Activated CD8-positive, alpha-beta T cell treated with anti-CD3 and anti-CD28 coated beads, Interleukin-2, amount 10 ng/mL, durations not matched to agents 7 days and 5 days (primary cell): ENCODE results near the gene SCYL1. TPM values are rescaled to one million over a fixed set of nuclear protein-coding genes. Genes with fewer than 3 reads are reported as not detected.

ENCODE experiments used
- ATAC-seq: fragments of 150-1000 bp; cut with Tn5 transposase; one replicate; pipeline ENCODE4 v1.10.0; 2021; ENCODE audit warnings: moderate library complexity
- CTCF ChIA-PET: fragments of 350-600 bp; sonication (Branson Sonifier 250); formaldehyde crosslinking; loops from one replicate; lab custom pipeline; 2021; ENCODE audit warnings: antibody characterized with exemption; lab: Charles Lee
- POLR2A ChIA-PET: fragments of 350-600 bp; sonication (Branson Sonifier 250); formaldehyde crosslinking; loops from one replicate; lab custom pipeline; 2021; ENCODE audit warnings: antibody characterized with exemption; lab: Charles Lee
- DNase-seq: peaks from one replicate; pipeline ENCODE4 v3.0.0-alpha.2; 2020
- H3K27ac Mint-ChIP-seq: one replicate; pipeline ENCODE4 v1.8.0; 2021; ENCODE audit warnings: mild to moderate bottlenecking, mixed read lengths
- H3K27me3 Mint-ChIP-seq: one replicate; pipeline ENCODE4 v1.8.0; 2021; ENCODE audit warnings: low read depth, mixed read lengths
- H3K36me3 Mint-ChIP-seq: one replicate; pipeline ENCODE4 v1.8.0; 2021; ENCODE audit warnings: low read depth, mixed read lengths
- H3K4me1 Mint-ChIP-seq: one replicate; pipeline ENCODE4 v1.8.0; 2021; ENCODE audit warnings: low read depth, mixed read lengths
- H3K4me3 Mint-ChIP-seq: one replicate; pipeline ENCODE4 v1.8.0; 2021; ENCODE audit warnings: mild to moderate bottlenecking, mixed read lengths
- H3K9me3 Mint-ChIP-seq: one replicate; pipeline ENCODE4 v1.8.0; 2022; ENCODE audit warnings: mixed read lengths; ENCODE audit not compliant: insufficient read depth
- total RNA-seq, 2 experiments: library from RNA; stranded (reverse); gene quantifications; one replicate each; pipeline ENCODE4 v1.2.3, GENCODE V29; 2021

SCYL1 gene
- total RNA-seq, 2 experiments from 2014 or later = 68.0 to 69.5 TPM

DNA sequence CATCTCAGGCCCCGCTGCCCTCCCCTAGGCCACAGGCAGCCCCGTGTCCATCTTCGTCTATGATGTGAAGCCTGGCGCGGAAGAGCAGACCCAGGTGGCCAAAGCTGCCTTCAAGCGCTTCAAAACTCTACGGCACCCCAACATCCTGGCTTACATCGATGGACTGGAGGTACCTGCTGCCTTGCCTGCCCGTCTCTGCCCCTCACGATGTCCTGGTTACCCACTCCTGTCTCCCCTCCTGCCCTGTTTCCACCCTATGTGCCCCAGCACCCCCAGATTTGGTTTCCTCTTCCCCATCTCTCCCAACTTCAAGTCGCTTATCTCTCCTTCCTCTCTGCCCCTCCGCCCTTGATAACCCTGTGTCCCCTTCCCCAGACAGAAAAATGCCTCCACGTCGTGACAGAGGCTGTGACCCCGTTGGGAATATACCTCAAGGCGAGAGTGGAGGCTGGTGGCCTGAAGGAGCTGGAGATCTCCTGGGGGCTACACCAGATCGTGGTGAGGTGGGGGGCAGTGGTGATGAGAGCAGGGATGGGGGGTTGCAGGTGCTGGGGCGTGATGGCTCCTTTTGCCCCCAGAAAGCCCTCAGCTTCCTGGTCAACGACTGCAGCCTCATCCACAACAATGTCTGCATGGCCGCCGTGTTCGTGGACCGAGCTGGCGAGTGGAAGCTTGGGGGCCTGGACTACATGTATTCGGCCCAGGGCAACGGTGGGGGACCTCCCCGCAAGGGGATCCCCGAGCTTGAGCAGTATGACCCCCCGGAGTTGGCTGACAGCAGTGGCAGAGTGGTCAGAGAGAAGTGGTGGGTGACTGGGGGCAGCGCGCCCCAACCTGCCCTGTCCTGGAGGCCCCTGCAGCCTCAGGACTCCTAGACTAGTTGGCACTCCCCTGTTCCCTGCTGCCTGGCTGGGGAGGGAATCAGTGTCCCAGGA is 930 bp downstream of the SCYL1 start:
- Mint-ChIP-seq H3K27ac (peak overlapping the region; percentile 85), H3K36me3 (peaks cover 28% of the 10 kb centered on the region), H3K27me3 (no peaks in the 10 kb centered on the region), H3K4me1 (peaks cover 68% of the 10 kb centered on the region), H3K9me3 (no peaks in the 10 kb centered on the region), H3K4me3 (peak overlapping the region; percentile 83)
- POLR2A ChIA-PET = interaction anchor here (0.6 to 2.8 kb wide), 15 partner anchors 11 to 1925 kb away, joined by 3 to 25 read pairs (median 4); partner anchors contain the start of gene MALAT1
- ATAC-seq = no peak
- CTCF ChIA-PET = interaction anchor here (0.9 to 5.9 kb wide), 8 partner anchors 15 to 109 kb away, joined by 3 to 41 read pairs (median 7); partner anchors contain the start of gene FAM89B
- DNase-seq = peak; percentile 40

GRCh38 chr11:65526744-65527143 is 1.9 kb downstream of the SCYL1 start:
- Mint-ChIP-seq H3K36me3 (peaks cover 37% of the 10 kb centered on the region), H3K4me1 (peaks cover 70% of the 10 kb centered on the region), H3K9me3 (no peaks in the 10 kb centered on the region), H3K27me3 (no peaks in the 10 kb centered on the region), H3K27ac (no peak overlapping the region), H3K4me3 (peak overlapping the region; percentile 83)
- ChIA-PET CTCF (interaction anchor here (0.6 to 5.9 kb wide), 5 partner anchors 14 to 89 kb away, joined by 3 to 41 read pairs (median 3); partner anchors contain the start of gene PCNX3), POLR2A (interaction anchor here (0.6 to 2.8 kb wide), 3 partner anchors 10 to 162 kb away, joined by 4 to 25 read pairs (median 12); no protein-coding TSS in a partner anchor)
- DNase-seq (no peak), ATAC-seq (no peak)

DNA sequence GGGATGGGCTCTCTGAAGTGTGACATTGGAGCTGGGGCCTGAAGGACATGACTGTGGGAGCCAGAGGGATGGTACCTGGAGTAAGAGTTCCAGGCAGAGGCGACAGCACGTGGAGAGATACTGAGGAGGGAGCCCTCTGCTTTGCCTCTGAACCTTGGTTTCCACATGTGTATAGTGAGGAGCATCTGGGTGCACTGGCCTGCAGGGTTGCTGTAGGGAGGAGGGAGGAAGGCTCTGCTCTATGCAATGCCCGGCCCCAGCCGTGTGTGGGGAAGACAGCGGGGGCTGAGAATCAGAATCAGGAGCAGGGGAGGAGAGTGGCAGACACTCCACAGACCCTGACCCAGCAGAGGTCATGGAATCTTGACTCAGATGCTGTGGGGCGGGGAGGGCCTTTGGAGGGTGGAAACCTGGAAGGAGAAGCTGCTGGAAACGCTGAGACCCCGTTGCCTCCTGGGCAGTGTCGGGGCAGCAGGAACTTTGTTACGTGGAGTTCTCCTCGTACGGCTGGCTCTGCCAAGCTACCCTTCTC is 4.0 kb downstream of the SCYL1 start:
- H3K4me1 Mint-ChIP-seq = peaks cover 51% of the 10 kb centered on the region
- POLR2A ChIA-PET = interaction anchor here (0.6 to 1.5 kb wide), 4 partner anchors 8 to 30 kb away, joined by 3 to 6 read pairs (median 4); partner anchors contain the start of genes LTBP3 and MALAT1

DNA sequence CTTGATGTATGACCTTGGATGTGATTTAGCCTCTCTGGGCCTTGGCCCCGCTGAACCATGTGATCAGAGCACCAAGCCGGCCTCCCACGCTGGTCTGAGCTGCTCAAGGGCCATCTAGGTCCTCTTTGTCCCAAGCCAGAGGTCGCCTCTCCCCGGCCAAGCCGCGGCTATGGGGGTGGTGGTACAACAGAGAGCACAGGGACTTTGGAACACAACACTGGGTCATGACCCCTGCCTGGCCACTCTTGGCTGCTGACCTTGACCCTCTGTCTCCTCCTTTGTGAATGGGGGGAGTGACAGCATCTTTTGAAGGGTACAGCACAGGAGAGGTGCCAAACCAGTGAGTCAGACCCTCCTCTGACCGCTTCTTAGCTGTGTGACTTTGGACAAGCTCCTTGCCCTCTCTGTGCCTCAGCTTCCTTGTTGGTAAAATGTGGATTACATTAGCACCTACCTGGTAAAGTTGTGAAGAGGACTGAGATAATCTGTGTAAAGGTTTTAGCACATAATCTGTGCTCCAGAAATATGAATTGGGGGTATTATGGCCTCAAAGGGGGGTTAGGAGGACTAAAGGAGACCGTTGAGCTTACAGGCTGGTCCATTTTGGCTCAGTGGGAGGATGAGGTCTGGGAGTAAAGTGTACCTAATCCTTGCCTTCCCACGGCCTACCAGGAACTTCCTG is 4.7 kb downstream of the SCYL1 start:
- ChIA-PET POLR2A (interaction anchor here (0.6 to 1.5 kb wide), 7 partner anchors 11 to 109 kb away, joined by 3 to 7 read pairs (median 6); partner anchors contain the start of genes LTBP3 and MALAT1), CTCF (interaction anchor here (1.0 to 5.9 kb wide), 6 partner anchors 11 to 102 kb away, joined by 3 to 41 read pairs (median 4); partner anchors contain the start of gene ZNRD2)
- ATAC-seq (no peak), DNase-seq (no peak)
- Mint-ChIP-seq H3K4me3 (no peak overlapping the region), H3K4me1 (peaks cover 46% of the 10 kb centered on the region), H3K27ac (peak overlapping the region; percentile 84), H3K27me3 (no peaks in the 10 kb centered on the region), H3K36me3 (peaks cover 44% of the 10 kb centered on the region), H3K9me3 (no peaks in the 10 kb centered on the region)

More for the DNA sequence above, 4.0 kb downstream of the SCYL1 start:
- Mint-ChIP-seq H3K9me3 (no peaks in the 10 kb centered on the region), H3K36me3 (peaks cover 45% of the 10 kb centered on the region), H3K4me3 (no peak overlapping the region), H3K27ac (peak overlapping the region; percentile 77), H3K27me3 (no peaks in the 10 kb centered on the region)
- CTCF ChIA-PET = interaction anchor here (1.2 to 5.9 kb wide), 5 partner anchors 12 to 102 kb away, joined by 3 to 41 read pairs (median 4); partner anchors contain the start of gene ZNRD2
- DNase-seq (no peak), ATAC-seq (no peak)

DNA sequence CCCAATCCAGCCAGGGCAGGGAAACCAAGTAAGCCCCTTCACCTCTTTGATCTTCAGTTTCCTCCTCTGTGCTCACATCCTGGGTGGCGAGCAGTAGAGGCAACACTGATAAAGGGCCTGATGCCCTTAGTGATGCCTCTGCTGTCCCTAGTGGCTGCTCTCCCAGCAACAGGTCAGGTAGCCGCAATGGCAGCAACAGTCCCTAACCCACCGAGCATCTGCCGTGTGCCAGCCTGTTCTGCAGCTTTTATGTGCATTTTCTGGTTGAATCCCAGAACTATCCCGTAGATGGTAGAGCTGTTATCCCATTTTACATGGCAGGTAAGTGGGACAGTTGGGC is 5.2 kb downstream of the SCYL1 start:
- Mint-ChIP-seq H3K27ac (peak overlapping the region; percentile 84), H3K36me3 (peaks cover 47% of the 10 kb centered on the region), H3K27me3 (no peaks in the 10 kb centered on the region), H3K4me3 (no peak overlapping the region), H3K4me1 (peaks cover 46% of the 10 kb centered on the region), H3K9me3 (no peaks in the 10 kb centered on the region)
- POLR2A ChIA-PET = interaction anchor here (0.9 to 1.5 kb wide), 7 partner anchors 10 to 109 kb away, joined by 3 to 7 read pairs (median 6); partner anchors contain the start of gene MALAT1
- CTCF ChIA-PET = interaction anchor here (1.0 to 5.9 kb wide), 6 partner anchors 11 to 113 kb away, joined by 3 to 41 read pairs (median 4); partner anchors contain the start of gene ZNRD2
- peak; percentile 83 for ATAC-seq
- DNase-seq = peak; percentile 70

DNA sequence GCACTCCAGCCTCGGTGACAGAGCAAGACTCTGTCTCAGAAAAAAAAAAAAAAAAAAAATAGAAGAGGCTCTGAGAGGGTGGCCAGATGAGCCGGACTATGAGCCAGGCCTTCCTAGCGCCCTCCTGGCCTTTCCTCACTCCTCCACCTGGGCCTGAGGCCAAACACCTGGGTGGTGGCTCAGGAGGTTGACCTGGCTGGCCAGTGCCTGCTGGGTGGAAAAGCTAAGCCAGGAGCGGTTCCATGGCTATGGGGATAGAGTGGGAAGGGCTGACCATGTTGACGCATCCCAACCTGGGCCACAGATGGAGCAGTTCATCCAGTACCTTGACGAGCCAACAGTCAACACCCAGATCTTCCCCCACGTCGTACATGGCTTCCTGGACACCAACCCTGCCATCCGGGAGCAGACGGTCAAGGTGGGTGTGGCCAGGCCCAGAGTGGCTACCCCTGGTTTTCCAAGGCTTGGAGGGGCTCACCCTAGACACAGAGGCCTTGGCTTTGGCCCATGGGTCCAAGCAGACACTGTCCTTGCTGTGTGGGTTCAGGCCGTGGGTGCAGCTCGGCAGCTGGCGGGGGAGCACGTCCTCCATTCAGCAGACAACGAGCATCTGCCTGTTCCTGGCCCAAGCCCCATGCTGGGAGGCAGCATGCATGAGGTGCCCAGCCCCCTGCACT is 7.6 kb downstream of the SCYL1 start:
- Mint-ChIP-seq H3K27me3 (no peaks in the 10 kb centered on the region), H3K27ac (no peak overlapping the region), H3K9me3 (no peaks in the 10 kb centered on the region), H3K4me1 (peaks cover 28% of the 10 kb centered on the region), H3K4me3 (no peak overlapping the region), H3K36me3 (peaks cover 44% of the 10 kb centered on the region)
- POLR2A ChIA-PET = no interaction called here
- ATAC-seq (no peak), DNase-seq (no peak)
- CTCF ChIA-PET = interaction anchor here (1.7 kb wide), 1 partner anchor 56 kb away, joined by 4 read pairs; no protein-coding TSS in a partner anchor

DNA sequence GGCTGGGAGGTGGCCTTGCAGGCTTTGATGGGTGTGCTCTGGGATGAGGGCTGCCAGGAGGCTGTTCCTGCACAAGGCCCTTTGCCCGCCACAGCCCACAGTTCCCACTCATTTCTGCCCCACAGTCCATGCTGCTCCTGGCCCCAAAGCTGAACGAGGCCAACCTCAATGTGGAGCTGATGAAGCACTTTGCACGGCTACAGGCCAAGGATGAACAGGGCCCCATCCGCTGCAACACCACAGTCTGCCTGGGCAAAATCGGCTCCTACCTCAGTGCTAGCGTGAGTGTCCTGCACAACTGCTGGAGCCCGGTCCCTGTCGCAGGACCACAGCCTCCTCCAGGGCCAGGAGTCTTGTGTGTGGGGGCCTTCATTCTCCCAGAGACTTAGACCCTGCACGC is 10.2 kb downstream of the SCYL1 start:
- H3K27ac Mint-ChIP-seq = no peak overlapping the region
- POLR2A ChIA-PET = no interaction called here
- H3K36me3 Mint-ChIP-seq = peaks cover 39% of the 10 kb centered on the region
- H3K4me1 Mint-ChIP-seq = peaks cover 10% of the 10 kb centered on the region
- DNase-seq = no peak
- no peaks in the 10 kb centered on the region for H3K9me3 Mint-ChIP-seq
- no peak for ATAC-seq
- H3K27me3 Mint-ChIP-seq = no peaks in the 10 kb centered on the region
- CTCF ChIA-PET = interaction anchor here (1.0 kb wide), 1 partner anchor 53 kb away, joined by 3 read pairs; no protein-coding TSS in a partner anchor
- no peak overlapping the region for H3K4me3 Mint-ChIP-seq

GRCh38 chr11:65536412-65537295 is 11.8 kb downstream of the SCYL1 start:
- CTCF ChIA-PET = interaction anchor here (0.6 to 1.4 kb wide), 3 partner anchors 15 to 52 kb away, joined by 3 to 4 read pairs (median 3); no protein-coding TSS in a partner anchor
- Mint-ChIP-seq H3K4me3 (no peak overlapping the region), H3K9me3 (no peaks in the 10 kb centered on the region), H3K27me3 (no peaks in the 10 kb centered on the region), H3K27ac (no peak overlapping the region), H3K36me3 (peaks cover 25% of the 10 kb centered on the region), H3K4me1 (peaks cover 12% of the 10 kb centered on the region)
- ATAC-seq (no peak), DNase-seq (no peak)
- POLR2A ChIA-PET = interaction anchor here (0.5 to 3.2 kb wide), 4 partner anchors 8 to 36 kb away, joined by 3 to 12 read pairs (median 4); partner anchors contain the start of genes FAM89B and SCYL1

GRCh38 chr11:65537296-65537597 is 12.4 kb downstream of the SCYL1 start:
- CTCF ChIA-PET = interaction anchor here (0.6 to 1.4 kb wide), 4 partner anchors 15 to 57 kb away, joined by 3 to 4 read pairs (median 3); no protein-coding TSS in a partner anchor
- H3K4me1 Mint-ChIP-seq = peaks cover 17% of the 10 kb centered on the region
- H3K27ac Mint-ChIP-seq = no peak overlapping the region
- ATAC-seq (no peak), DNase-seq (no peak)
- POLR2A ChIA-PET = interaction anchor here (0.5 to 3.2 kb wide), 3 partner anchors 12 to 158 kb away, joined by 3 to 12 read pairs (median 4); partner anchors contain the start of genes FAM89B and SCYL1
- no peaks in the 10 kb centered on the region for H3K27me3 Mint-ChIP-seq
- no peak overlapping the region for H3K4me3 Mint-ChIP-seq
- H3K9me3 Mint-ChIP-seq = no peaks in the 10 kb centered on the region
- H3K36me3 Mint-ChIP-seq = peaks cover 22% of the 10 kb centered on the region
